AG09319 (cell line): ENCODE measurements around the gene USP20.

Source experiments
- DNase-seq: peaks from one replicate; pipeline ENCODE4 v3.0.0-alpha.2; 2010; ENCODE audit warnings: low read depth; ENCODE audit errors: extremely low read depth
- CTCF ChIP-seq: IDR thresholded peaks from 2 replicates; pipeline ENCODE4 v1.5.1; 2011; ENCODE audit warnings: low read depth, mild to moderate bottlenecking, inconsistent platforms, low read length, moderate library complexity

USP20 gene

GRCh38 chr9:129823542-129823934 lies 11.7 kb upstream of the USP20 start:
- no peak for DNase-seq
- TF ChIP-seq CTCF, result no peak

GRCh38 chr9:129823935-129824601 lies 11.2 kb upstream of the USP20 start, which contains the start of gene TOR1A:
Gene TOR1A (minus strand): TSS chr9:129824136. CDS start chr9:129824085, 51 bp downstream.
- DNase-seq, result peak; percentile 87
- TF ChIP-seq CTCF, result no peak

GRCh38 chr9:129826344-129826743 lies 8.9 kb upstream of the USP20 start:
- DNase-seq, result no peak
- no peak for TF ChIP-seq CTCF

- no peak for TF ChIP-seq CTCF
- no peak for DNase-seq
Observed at GRCh38 chr9:129826759-129827158, 8.5 kb upstream of the USP20 start.

- DNase-seq, result no peak
- no peak for TF ChIP-seq CTCF
Observed at GRCh38 chr9:129828051-129828450, 7.2 kb upstream of the USP20 start.

- no peak for DNase-seq
- no peak for TF ChIP-seq CTCF
Observed at GRCh38 chr9:129828969-129829368, 6.3 kb upstream of the USP20 start.

- TF ChIP-seq CTCF, result no peak
- DNase-seq, result no peak
Observed at GRCh38 chr9:129832982-129833381, 2.3 kb upstream of the USP20 start.
